Urothelium cell line (cell line): Measurements from ENCODE around the gene CARM1.
"Not testable (repeated sequence)": the region's sequence is repeated elsewhere in the genome, so short reads cannot be mapped to it uniquely, and the experiment has no call there.

Source experiments
- DNase-seq: peaks from one replicate; pipeline ENCODE4 v3.0.0; 2011; ENCODE audit warnings: low spot score, mixed read lengths
- FAIRE-seq: peaks from 2 replicates; lab custom pipeline; 2011; peaks lifted over from hg19 to GRCh38; lab: Jason Lieb, UNC

The CARM1 gene

DNA sequence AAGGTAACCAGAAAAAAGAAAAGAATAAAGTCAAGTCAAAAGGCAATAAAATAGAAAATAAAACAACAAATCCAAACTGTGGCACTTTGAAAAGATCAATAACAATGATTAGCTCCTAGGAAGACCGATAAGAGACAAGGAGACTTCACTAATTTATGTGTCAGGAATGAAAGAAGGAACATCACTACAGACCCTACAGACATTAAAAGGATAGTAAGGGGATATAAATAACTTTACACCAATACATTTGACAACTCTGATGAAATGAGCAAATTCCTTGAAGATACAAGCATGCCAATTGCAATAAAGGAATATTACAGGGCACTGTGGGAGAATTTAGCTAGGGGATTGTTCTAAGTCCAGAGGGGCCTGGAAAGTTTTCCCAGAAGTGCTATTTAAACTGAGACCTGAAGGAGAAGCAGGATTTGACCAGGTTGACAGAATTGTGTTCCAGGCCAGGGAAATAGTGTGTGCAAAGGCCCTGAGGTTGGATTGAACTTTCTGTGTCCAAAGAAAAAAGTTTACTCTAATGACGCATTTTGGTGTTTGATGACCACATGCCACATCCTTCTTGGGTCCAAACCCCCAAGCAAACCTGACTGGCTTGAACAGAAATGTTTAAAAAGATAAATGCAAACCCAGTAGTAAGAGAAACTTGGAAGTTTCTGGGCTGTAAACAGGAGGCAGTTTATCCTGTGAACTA lies 24.7 kb upstream of the CARM1 start:
- FAIRE-seq = no peak
- DNase-seq = no peak

DNA sequence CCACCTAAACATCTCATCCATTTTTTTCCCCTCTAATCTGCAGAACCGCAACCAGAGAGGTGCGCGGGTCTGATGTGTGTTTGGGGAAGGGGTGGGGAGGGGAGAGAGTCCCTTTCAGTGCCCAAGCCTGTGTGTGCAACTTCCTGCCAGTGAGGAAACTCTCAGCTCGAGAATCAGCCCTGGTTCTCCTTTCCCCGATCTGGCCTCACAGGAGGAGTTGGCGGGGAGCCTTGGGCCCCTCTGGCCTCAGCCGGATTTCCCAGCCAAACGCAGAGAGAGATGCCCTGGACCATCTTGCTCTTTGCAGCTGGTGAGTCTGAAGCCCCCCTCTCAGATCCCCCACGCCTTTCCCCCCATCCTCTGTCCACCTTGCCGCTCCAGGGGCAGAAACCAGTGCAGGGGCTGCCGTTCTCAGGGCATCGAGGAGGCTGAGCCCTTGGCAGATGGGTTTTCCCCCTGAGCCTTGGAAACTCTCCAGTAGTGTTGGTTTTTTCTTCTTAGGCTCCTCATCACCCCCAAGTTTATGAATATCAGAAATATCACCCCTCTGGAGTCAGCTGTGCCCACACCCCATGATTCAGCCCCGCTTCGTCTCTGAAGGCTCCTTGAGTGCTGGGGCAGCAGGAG lies 23.0 kb upstream of the CARM1 start, which contains the start of gene C19orf38:
TSS of gene C19orf38 (plus strand) at position 186 of the 627 bp plus-strand sequence. CDS start at position 280, 94 bp downstream.
- FAIRE-seq (no peak), DNase-seq (no peak)

DNA sequence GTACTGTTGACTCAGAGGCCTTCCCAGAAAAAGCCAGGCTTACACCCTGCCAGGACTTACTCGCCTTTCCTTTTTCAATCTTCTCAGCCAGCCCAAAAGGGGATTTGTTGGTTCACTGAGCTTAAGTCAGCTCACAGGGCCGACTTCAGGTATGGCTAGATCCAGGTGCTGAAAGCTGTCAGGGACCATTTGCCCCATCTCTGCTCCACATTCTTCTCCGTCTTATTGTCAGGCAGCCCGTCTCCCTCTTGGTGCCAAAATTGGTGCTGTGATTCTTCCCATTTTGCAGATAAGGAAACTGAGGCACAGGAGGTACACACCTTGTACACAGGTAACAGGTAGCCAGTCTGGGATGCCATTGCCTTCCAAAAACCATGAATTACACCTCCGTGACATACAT lies 20.7 kb upstream of the CARM1 start:
- DNase-seq (no peak), FAIRE-seq (no peak)

DNA sequence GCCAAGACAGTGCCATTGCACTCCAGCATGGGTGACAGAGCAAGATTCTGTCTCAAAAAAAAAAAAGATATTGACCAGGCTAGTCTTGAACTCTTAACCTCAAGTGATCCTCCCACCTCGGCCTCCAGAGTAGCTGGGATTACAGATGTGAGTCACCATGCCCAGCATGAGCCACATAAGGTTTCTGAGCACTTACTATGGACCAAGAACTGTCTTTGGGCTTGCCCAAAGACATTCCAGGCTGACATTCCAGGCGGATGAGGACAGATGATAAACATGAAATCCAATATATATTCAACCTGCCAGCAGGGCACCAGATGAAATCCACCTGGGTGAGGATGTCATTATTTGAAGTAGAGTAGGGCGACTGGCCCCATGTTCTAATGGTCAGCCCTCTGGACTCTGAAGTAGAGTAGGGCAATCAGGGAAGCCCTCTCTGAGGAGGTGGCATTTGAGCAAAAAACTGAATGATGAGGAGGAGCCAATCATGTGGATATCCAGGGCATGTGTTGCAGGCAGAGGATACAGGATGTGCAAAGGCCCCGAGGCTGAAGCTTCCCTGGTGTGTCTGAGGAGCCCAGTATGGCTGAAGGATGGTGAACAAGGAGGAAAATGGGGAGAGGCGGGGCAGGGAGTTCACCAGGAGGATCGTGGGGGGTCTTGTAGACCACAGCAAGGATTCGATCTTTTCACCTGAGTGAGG lies 19.1 kb upstream of the CARM1 start:
- peak; percentile 51 for DNase-seq
- no peak for FAIRE-seq

DNA sequence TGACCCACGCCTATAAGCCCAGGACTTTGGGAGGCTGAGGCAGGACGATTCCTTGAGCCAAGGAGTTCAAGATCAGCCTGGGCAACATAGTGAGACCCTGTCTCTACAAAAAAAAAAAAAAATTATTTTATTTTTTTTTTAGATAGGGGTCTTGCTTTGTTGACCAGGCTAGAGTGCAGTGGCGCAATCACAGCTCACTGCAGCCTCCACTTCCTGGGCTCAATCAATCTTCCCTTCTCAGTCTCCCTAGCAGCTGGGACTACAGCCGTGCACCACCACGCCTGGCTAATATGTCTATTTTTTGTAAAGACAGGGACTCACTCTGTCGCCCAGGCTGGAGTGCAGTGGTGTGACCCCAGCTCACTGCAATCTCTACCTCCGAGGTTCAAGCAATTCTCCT lies 18.4 kb upstream of the CARM1 start:
- no peak for DNase-seq
- no peak for FAIRE-seq

DNA sequence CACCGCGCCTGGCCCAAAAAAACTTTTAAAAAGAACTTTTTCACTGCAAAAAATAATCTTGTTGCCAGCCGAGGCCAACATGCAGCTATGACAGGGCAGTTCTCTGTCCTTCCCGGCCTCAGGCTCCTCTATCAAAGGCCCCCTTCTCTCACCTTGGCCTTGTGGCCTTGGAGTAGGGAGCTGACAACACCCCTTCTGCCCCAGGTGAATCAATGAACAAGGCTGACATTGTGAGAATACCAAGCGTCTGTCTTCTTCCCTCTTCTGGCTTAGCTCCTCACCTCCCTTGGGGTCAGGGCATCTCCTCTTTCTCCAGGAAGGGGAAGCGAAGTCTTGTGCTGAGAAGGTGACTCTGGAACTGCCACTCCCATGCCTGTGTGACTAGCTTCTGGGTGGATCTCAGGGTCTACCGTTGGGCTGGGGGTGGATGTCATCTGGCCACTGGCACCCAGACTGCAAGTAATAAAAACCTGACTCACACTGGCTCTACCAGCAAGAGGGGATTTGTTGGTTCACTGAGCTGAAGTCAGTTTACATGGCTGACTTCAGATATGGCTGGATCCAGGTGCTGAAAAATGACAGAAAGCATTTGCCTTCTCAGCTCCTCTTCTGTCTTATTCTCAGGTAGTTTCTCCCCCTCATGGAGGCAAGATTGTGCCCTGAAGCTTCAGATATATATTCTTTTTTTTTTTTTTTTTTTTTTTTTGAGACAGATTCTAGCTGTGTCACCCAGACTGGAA lies 16.8 kb upstream of the CARM1 start:
- no peak for FAIRE-seq

DNA sequence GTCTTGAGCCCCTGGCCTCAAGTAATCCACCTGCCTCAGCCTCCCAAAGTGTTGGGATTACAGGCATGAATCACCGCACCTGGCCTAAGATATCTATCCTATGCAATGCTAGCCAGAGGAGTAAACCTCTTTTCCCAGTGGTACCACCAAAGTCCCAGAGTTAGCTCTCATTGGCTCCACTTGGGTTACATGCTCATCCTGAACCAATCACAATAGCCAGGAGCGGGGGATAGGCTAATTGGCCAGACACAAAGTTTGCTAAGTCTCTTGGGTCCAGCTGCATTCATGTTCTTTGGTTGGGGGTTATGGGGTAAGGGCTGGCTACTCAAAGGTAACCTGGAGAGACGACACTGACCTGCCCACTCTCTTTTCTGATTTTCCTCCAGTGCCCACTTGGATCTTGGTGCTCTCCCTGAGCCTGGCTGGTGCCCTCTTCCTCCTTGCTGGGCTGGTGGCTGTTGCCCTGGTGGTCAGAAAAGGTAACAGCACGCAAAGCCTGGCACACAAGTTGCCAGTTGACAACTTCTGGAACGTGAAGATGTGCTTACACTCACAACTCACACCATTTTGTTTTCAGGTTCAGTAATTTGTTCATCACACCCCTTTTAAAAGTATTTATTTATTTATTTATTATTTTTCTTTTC lies 15.4 kb upstream of the CARM1 start:
- DNase-seq = no peak
- no peak for FAIRE-seq

More for the DNA sequence above, 16.8 kb upstream of the CARM1 start:
- DNase-seq = no peak

DNA sequence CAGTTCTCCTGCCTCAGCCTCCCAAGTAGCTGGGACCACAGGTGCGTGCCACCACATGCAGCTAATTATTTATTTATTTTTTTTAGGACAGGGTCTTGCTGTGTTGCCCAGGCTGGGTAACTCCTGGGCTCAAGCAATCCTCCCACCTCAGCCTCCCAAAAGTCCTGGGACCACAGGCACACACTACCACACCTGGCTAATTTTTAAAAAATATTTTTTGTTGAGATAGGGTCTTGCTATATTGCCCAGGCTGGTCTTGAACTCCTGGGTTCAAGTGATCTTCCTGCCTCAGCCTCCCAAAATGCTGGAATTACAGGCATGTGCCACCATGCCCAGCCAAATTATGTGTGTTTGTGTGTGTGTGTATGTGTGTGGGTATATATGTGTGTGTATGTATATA lies 14.5 kb upstream of the CARM1 start:
- FAIRE-seq, DNase-seq: not testable (repeated sequence)

DNA sequence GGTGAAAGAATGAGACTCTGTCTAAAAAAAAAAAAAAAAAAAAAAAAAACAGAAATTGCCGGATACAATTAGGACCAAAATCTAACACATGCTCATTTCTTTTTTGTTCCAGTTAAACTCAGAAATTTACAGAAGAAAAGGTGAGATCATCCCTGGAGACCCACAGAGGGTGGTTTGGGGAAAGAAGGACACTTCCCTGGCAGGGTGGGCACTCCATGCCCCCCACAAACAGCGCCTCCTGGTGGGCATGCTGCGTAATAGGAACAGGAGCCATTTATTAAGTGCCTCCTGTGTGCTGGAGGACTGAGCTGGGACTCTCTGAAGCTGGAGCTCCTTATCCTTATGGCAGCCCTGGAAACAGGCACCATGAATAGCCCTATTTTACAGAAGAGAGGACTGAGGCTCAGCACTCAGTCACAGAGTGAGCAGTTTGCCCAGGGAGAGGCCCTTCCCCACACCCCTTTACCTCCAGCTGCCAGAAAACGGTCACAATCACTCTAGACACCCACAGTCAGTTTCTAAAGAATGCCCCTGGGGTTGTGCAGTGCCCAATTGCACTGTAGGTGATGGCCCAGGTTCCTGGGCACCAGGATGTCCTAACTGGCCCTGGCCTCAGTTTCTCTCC lies 13.0 kb upstream of the CARM1 start:
- FAIRE-seq (no peak), DNase-seq (no peak)

DNA sequence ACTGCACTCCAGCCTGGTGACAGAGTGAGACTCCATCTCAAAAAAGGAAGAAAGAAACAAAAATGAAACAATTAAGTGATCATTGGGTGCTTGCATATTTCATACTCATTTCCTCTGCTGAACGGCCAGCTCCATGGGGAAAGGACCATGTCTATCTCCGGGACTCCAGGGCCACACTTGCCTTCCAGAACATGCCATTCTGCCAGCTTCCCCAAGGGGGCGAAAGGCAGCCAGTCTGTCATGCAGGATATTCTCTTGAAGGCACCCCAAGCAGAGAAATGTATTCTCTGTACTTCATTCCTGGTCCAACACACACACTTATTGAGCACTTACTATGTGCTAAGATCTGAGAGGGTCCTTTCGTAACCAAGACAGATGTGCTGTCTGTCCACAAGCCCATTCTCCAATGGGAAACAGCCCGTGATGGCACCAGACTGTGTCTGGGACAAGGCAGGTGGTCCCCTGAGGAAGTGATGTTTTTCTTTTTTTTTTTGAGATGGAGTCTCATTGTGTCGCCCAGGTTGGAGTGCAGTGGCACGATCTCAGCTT lies 10.2 kb upstream of the CARM1 start:
- no peak for DNase-seq
- FAIRE-seq = no peak

DNA sequence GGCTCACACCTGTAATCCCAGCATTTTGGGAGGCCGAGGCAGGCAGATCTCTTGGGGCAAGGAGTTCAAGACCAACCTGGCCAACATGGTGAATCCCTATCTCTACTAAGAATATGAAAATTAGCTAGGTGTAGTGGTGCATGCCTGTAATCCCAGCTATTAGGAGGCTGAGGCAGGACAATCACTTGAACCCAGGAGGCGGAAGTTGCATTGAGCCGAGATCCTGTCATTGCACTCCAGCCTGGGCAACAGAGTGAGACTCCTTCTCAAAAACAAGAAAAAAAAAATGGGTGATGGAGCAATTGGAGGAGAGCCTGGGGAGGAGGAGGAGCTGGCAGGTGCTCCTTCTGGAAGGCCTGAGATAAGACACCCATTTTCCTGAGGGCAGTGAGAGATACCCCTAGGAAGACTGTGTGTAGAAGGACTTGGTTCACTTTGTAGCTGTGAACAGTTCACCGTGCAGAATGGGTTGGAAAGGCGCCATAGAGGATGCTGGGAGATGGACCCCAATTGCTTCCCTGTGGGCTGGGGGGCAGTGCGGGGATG lies 8.7 kb upstream of the CARM1 start:
- DNase-seq (no peak), FAIRE-seq (no peak)

DNA sequence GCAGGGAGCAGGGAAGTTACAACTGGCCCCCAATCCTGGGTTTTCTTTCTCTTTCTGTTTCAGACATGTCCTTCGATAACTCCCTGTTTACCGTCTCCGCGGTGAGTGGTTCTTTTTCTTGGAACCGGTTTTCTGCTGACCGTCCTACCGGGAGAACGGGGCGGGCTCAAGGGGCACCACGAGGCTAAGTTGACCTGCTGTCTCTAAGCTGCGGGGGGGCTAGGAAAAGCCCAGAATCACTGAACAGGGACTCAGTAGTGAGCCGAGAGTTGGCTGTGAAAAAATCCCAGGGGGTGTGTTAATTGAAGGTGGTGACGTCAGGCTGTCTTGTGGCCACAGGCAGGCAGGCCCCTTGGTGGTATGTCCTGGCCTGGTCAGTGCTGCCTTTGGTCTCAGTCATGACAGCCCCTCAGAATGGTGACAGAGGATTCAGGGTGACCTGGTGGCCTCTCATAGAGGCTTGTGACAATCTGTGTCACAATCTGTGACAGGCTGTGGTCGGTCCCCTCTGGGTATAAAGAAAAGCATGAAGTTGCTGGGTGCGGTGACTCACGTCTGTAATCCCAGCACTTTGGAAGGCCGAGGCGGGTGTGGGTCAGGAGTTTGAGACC lies 8.1 kb upstream of the CARM1 start:
- FAIRE-seq (no peak), DNase-seq (peak; percentile 26)

DNA sequence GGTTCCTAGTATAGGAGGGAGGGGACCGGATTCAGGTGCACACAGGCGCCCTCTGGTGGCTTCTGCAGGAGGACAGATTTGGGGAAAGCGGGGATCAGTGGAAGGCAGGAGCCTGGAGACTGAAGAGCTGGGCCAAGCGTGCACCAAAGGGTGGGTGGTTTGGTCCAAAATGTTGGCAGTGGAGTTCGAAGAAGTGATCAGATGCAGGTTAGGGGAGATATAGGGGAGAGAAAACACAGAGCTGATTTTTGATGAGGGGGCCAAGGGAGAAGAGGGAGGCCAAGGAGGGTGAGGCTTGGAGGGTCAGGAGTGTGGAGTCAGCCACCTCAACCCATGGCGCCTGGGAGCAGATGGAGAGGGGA lies 6.8 kb upstream of the CARM1 start:
- FAIRE-seq = no peak
- peak; percentile 75 for DNase-seq

DNA sequence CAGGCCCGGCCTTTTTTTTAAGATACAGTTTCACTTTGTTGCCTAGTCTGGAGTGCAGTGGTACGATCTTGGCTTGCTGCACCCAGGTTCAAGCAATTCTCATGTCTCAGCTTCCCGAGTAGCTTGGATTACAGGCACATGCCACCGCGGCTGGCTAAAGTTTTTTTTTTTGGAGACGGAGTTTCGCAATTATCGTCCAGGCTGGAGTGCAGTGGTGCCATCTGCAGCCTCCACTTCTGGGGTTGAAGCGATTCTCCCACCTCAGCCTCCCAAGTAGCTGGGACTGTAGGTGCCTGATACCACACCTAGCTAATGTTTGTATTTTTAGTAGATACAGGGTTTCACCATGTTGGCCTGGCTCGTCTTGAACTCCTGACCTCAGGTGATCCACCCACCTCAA lies 4.9 kb upstream of the CARM1 start:
- no peak for FAIRE-seq
- no peak for DNase-seq

DNA sequence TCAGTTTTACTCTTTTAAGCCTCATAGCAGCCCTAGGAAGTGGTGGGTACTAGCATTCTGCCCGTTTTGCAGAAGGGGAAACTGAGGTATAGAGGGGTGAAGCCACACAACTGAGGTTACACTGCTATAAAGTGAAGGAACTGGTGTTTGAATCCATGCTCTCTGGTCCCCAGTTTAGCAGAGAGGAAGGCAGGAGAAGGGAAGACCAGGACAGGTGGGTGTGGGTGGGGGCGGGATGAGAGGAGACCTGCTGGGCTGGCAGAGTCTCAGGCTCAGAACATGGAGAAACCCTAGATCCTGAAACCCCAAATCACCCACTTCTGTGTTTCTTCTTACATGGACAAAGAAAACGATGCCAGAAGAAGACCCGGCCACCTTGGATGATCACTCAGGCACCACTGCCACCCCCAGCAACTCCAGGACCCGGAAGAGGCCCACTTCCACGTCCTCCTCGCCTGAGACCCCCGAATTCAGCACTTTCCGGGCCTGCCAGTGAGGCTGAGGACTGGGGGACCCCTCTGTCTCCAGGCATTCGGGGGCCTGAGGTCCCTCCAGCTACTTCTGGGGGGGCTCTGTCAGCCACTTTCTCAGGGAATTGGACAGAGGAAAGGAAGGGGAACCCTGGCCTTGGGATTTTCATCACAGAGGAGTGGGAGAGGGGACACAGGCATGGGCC lies 2.3 kb upstream of the CARM1 start:
- DNase-seq = no peak
- no peak for FAIRE-seq

DNA sequence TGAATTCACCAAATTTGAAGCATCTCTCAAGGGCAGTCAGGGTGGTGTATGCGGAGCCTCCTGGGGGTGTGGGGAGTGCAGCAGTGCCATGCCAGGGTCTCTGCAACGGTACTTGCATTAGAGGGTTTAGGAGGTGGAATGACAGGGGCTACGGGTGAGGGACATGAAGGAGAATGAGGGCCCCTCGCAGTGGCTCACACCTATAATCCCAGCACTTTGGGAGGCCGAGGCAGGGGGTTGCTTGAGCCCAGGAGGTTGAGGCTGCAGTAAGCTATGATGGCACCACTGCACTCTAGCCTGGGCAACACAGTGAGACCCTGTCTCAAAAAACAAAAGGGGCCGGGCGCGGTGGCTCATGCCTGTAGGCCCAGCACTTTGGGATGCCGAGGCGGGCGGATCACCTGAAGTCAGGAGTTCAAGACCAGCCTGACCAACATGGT lies 1.5 kb upstream of the CARM1 start:
- not testable (repeated sequence) for FAIRE-seq, DNase-seq

DNA sequence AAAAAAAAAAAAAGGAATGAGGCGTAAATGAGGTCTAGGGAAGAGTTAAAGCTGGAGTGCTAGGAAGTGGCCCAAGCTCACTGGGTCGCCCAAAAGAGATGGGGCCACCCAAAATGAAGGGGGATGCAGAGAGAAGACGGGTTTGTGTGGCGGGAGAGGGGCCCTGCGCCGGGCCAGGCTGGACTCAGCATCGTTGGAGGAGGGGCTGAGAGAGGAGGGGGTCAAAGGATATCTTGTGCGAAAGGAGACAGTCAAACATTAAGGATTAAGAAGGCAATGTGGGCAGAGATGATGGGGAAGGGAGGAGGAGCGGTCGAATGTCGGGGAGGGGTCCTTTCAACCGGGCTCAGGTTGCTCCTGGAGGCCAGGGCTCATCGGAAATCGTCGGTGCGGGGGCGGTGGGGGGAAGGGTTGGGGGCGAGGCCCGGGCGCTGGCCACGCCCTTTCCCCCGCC lies 825 bp upstream of the CARM1 start:
- no peak for DNase-seq
- FAIRE-seq = no peak

DNA sequence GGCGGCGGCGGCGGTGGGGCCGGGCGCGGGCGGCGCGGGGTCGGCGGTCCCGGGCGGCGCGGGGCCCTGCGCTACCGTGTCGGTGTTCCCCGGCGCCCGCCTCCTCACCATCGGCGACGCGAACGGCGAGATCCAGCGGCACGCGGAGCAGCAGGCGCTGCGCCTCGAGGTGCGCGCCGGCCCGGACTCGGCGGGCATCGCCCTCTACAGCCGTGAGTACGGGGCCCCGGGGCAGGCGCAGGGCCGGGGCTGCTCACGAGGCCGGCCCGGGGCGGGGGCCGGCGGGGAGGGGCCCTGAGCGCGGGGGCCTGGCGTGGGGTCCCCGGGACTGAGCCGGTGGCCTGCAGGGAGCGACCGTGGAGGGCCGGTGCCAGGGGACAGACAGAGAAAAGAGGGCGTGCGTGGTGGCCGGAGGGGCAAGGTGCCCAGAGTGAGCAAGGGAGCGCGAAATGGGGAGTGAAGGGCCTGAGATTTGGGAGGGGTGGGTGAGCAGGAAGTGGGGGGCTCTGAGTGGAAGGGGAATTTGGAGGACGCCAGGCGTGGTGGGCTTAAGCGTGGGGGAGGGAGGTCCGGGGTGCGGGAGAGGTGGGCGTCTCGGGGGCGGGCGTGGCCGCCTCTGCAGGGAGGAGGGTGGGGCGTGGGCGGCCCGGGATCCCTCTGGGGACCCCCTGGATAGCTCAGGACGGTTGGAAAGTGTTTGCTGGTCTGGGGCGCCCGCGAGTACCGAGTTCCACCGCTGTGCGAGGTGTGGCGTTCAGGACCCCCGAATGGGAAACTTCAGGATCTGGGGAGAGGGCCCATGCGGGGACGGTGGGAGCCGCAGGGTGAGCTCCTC lies 575 bp downstream of the CARM1 start:
- DNase-seq (no peak), FAIRE-seq (no peak)
